NCI-H524 (cell line): ENCODE results near the gene ZDHHC19.
"Not testable (repeated sequence)": the region's sequence is repeated elsewhere in the genome, so short reads cannot be mapped to it uniquely, and the experiment has no call there.

Experiments used
- DNase-seq, 2 experiments: peaks; one replicate each; lab custom pipeline; 2025; lab: John Stamatoyannopoulos, UW

ZDHHC19 gene

DNA sequence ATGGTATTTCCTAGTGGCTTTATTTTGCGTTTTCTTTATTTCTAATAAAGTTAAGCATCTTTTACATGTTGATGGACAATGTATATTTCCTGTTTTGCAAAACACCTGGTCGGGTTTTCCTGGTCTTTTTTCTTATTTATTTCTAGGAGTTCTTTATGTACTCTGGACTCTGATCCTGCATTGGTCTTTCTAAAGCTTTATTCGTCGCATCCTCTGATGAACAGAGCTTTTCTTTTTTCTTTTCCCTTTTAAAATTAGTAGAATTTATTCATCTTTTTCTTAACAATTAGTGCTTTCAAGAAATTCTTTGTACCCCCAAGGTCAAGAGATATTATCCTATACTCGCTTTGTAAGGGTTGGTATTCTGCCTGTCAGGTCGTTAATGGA is 32.2 kb downstream of the ZDHHC19 start:
- DNase-seq, result no peak

DNA sequence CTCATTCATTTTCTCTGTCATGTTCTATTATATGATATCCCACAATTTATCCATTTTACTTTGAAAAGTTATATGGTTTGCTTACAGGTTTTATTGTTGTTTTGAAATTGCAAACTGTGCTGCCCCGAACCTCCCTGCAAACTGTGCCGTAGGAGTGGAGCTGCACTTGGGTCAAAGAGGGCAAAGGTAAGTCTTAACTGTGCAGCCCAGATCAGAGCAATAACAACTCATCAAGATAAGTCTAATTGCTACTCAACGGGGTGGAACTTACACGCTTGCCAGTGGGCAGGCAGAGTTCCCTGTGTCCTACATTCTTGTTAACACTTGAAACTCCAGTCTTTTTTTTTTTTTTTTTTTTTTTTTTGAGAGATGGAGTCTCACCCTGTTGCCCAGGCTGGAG is 33.2 kb downstream of the ZDHHC19 start:
- DNase-seq, result no peak

DNA sequence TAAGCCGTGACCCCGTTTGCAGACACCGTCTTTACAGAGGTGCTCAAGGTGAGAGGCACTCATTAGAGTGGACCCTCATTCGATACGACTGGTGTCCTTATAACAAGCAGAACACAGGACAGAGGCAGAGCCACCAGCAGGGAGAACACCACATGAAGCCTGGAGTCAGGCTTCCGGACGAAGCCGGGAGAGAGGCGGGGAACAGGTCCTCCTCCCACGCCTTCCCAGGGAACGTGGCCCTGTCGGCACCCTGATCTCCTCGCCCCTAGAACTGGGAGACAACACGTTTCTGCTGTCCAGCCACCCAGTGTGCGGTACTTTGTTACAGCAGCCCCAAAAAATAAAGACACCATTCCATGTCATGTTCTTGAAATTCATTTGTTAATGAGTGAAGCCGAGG is 33.6 kb downstream of the ZDHHC19 start:
- no peak for DNase-seq

DNA sequence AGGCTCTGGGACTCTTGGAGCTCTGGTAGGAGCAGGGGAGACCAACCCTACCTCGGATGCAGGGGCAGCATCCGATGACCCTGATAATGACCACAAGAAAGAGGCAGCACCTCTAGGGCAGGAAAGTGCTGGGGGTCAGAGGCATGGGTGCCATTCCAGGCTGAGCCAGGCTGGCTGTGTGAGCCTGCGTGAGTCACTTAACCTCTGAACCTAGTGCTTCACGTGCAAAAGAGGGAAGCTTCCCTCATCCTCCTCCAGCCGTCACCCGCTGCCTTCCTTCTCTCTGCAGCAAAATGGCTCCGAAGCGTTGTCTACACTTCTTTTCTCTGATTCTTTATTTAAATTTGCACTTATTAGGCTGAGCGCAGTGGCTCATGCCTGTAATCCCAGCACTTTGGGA is 35.5 kb downstream of the ZDHHC19 start:
- no peak for DNase-seq

DNA sequence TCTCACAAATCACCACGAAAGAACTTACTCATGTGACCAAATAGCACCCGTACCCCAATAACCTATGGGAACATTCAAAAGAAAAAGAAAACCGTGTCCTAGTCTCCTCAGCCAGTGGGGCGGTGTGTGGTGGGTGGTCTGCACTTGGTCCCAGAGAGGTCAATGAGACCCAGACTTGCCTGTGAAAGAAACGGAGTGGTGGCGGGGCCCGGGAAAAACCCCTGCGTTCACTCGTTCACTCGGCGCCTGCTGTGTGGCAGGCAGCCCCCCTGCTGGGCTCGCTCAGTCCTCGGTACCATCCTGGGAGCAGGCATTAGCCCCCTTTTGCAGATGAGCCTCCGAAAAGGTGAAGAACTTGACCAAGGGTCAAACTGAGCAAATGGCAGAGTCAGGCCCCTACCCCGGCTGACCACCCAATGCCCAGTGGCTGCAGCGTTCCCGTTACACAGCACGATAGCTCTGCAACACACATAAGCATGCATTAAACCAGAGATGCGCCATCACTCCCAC is 36.0 kb downstream of the ZDHHC19 start:
- no peak for DNase-seq

DNA sequence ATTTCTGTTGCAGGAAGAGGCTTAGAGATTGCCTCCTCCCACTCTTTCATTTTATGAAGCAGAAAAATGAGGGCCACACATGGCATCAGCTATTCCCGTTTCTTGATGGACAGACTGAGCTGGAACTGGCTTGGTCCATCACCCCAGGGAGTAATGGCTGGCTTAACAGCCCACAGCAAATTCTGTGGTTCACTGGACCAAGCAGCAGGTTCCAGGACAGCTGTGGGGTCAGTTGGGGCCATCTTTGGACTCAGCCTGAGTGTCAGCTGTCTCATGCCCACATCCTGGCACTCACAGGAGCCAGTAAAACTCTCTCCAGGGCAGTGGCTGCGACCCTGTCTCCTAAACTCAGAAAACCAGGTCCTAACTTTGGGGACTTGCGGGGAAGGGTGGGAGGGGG is 36.5 kb downstream of the ZDHHC19 start:
- no peak for DNase-seq

DNA sequence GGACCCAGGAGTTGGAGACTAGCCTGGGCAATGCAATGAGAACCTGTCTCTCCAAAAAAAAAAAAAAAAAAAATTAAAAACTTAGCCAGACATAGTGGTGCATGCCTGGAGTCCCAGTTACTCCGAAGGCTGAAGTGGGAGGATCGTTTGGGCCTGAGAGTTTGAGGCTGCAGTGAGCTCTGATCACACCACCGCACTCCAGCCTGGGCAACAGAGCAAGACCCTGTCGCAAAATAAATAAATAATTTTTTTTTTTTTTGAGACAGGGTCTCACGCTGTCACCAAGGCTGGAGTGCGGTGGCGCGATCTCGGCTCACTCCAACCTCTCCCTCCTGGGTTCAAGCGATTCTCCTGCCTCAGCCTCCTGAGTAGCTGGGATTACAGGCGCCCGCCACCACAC is 40.9 kb downstream of the ZDHHC19 start:
- DNase-seq, result not testable (repeated sequence)

DNA sequence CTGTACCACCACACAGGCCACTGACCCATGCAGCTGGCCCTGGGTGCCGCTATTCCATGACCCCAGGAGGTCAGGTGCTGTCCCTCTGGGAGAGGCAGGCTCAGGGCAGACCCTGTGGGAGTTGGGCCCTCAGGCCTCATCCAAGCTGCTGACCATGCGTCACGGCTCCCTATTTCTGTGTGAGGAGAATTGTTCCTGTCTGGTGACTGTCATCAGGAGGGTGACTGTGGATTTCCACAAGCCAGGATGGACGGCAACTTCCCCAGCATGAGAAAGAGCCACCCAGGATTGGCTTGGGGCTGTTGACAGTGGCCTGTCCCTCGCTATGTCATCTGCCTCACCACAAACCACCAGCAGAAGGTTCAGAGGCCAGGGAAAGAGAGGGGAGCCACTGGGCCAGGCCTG is 41.4 kb downstream of the ZDHHC19 start:
- no peak for DNase-seq

DNA sequence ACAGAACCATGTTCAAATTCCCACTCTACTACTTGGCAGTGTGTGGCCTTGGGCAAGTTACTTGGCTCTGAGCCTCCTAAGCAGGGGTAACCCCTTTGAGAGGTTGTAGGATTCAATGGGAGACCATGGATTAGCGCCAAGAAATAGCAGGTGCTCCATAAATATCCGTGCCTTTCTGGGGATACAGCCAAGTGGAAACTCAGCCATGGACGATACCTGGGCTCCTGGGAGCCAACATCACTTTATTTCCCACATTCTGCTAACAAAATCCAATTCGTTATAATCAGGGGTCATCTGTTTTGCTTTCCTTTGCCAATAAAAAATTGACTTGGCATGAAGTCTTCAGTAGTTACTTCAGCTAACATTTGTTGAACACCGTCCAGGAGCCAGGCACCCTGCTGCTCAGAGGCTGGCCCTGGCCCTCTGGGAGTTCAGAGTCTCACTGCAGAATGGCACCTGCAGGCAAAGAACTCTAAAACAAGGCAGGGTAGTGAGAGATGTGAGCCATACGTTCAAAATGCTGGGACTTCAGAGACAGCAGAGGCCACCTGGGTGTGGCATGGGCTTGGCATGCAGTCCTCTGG is 42.3 kb downstream of the ZDHHC19 start:
- DNase-seq, result peak in 1 of 2 experiments; percentile 17

DNA sequence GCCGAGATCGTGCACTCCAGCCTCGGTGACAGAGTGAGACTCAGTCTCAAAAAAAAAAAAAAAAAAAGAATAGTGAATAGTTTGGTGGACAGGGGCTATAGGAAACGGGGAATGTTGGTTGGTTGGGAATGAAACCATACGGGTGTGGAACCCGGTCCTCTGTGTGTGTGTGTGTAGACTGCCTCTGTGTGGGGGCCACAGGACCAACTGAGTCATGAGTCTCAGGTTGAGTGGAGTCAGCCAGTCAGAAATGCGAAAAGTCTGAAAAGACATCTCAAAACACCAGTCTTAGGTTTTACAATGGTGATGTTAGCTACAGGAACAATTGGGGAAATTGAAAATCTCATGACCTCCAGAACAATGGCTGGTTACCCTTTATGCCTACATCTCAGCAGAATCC is 44.5 kb downstream of the ZDHHC19 start:
- no peak for DNase-seq

DNA sequence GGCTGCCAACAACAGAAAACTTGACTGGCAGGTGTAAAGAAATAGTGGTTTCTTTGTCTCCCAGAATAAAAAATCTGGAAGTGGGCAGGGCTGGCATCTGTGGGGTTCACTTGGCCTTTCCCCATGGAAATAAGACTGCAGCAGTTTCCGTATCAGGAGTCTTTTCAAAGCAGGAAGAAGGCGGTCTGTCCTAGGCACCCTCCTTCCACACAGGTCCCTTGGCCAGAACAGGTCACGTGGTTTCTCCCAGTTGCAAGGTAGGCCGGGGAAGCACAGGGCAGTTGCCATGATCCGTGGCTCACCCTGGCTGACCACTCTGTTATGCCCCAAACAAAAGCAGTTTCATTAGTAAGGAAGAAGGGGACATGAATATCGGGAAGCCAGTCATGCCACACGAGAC is 45.4 kb downstream of the ZDHHC19 start:
- no peak for DNase-seq

DNA sequence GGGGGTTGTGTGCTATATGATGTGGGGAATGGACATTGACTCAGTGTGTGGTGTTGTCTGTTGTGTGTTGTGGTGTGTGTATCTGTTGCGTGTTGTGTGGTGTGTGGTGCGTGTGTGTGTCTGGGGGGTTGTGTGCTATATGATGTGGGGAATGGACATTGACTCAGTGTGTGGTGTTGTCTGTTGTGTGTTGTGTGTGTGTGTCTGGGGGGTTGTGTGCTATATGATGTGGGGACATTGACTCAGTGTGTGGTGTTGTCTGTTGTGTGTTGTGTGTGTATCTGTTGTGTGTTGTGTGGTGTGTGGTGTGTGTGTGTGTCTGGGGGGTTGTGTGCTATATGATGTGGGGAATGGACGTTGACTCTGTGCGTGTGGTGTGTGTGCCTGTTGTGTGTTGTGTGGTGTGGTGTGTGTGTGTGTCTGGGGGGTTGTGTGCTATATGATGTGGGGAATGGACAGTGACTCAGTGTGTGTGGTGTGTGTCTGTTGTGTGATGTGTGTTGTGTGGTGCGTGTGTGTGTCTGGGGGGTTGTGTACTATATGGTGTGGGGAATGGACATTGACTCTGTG is 46.1 kb downstream of the ZDHHC19 start:
- not testable (repeated sequence) for DNase-seq

DNA sequence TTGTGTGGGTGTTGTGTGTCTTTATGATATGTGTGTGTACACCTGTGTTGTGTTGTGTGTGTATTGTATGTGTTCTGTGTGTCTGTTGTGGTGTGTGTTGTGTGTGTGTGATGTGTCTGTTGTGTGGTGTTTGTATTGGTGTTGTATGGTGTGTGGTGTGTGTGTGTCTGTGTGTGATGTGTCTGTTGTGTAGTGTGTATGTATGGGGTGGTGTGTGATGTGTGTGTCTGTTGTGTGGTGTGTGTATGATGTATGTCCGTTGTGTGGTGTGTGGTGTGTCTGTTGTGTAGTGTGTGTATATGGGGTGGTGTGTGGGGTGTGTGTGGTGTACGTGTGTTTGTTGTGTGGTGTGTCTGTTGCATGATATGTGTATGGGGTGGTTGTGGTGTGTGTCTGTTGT is 46.6 kb downstream of the ZDHHC19 start:
- DNase-seq, result no peak

DNA sequence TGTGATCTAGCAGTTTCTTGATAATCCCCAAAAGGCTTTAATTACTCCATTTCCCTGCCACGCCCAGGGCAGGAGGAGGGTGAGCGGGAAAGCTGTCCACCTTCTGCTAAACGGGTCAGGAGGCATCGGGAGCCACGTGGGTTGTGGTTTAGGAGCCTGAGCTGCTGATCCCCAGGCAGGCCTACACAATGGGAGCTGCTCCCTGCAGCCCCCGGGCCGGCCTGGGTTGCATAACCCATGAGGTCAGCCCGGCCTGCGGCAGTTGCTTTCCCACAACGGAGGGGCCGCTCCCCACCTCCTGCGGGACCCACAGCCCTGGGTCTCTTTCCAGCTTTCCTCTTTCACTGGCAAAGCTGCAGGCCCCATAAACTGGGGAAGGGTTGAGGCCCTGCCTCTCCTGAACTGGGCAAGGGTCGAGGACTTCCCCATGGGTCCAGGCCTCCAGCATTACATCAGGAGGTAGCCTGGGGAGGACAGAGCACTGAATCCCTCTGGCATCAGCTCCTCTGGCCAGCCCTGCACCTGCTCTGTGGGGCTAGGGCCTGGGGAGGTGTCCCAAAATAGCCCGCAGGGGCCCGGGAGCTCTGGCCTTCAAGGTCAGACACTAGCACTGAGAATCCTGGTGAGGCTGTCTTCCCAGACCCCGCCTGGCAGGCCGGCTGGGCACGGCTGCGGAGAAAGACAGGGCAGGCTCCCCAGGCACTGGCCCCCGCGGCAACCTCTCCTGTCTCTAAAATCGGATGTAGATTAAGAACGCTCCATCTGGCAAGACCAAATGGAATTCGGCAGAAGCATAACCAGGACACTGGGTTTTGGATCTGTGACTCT is 47.3 kb downstream of the ZDHHC19 start:
- peak; percentile 57 to 86 for DNase-seq

DNA sequence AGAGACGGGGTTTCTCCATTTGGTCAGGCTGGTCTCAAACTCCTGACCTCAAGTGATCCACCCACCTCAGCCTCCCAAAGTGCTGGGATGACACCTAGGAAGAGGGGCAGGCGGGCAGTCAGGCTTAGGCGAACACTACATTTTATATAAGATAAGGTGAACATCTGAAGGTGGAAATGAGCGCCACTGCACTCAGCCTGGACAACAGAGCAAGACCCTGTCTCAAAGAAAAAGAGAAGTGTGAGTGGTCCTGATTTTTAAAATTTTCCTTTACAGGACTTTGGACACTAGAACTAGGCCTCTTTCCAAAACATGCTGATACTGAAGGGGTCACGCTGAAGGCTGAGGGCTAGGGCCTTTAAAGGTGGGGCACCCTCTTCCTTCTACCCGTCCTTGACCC is 48.0 kb downstream of the ZDHHC19 start:
- DNase-seq, result no peak

DNA sequence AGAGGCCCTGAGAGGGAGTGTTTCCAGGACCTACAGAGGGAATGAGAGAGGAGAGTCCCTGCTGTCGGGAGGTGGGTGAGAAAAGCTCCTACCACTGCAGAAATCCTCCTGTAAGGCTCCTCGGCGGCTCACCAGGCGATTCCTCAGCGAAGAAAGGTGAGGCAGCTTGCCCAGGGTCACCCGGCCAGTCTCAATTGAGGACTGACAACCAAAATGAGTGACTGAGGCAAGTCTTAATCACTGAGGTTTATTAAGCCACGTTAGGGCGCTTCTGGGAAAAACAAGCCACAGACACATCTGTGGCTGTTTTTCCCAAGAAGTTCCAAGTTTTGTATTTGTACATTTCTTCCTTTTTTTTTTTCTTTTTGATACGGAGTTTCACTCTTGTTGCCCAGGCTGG is 48.5 kb downstream of the ZDHHC19 start:
- DNase-seq, result no peak

DNA sequence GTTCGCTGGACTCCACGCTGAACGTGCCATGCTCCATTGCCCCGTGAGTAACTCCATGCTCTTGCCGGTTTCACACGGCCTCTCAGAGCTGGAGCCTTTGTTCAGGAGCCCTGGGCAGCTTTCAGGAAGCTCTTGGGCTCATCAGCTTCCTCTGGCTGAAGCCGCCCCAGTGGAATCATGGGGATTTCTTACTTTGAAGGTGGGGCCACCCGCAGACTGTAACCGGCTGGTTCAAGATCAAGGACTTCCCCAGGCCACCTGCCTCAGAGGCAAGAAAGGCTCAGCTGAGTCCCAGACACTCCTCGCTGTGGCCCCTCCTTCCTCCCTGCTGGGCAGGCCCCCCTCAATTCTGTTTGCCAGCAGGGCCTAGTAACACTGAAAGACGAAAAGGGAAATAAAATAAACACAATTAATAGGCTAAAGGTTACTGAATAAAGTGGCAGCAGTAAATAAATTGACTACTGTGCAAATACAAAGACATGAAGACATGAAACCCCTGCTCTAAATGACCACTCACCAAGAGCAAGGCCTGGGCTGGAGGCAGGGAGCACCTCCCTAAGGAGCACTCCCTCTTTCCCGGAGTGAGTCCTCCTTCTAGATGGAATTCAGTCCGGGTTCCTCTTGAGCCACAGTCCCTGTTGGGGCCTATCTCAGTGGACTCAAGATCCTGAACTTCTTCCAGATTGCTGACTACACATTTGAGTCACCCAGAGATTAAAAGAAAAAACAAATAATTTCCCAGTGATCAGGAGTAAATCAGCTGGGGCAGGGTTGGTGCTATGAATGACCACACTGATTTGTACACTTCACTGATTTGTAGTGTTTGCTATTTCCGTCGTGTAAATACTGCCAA is 51.0 kb downstream of the ZDHHC19 start:
- peak; percentile 15 to 67 for DNase-seq

DNA sequence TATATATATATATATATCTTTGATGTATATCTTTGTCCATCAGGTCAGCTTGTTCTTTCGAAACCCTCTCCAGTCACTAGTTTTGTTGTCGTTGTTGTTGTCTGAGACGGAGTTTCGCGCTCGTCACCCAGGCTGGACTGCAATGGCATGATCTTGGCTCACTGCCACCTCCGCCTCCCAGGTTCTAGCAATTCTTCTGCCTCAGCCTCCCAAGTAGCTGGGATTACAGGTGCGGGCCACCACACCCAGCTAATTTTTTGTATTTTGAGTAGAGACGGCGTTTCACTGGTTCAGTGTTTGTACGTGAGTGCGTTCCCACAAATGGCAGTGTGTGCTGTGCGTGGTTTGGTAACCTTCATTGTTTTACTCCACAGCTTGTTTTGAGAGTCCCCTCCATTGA is 51.7 kb downstream of the ZDHHC19 start:
- DNase-seq, result no peak

DNA sequence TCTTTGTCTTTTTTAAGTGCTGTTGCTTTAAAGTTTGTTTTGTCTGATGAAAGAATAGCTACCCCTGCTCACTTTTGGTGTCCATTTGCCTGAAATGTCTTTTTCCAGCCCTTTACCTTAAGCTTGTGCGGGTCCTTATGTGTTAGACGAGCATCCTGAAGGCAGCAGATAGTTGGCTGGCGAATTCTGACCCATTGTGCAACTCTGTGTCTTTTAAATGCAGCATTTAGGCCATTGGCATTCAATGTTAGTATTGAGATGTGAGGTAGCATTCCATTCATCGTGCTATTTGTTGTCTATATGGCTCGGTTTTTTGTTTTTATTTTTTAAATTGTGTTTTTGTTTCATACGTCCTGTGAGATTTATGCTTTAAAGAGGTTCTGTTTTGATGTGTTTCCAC is 55.0 kb downstream of the ZDHHC19 start:
- no peak for DNase-seq

DNA sequence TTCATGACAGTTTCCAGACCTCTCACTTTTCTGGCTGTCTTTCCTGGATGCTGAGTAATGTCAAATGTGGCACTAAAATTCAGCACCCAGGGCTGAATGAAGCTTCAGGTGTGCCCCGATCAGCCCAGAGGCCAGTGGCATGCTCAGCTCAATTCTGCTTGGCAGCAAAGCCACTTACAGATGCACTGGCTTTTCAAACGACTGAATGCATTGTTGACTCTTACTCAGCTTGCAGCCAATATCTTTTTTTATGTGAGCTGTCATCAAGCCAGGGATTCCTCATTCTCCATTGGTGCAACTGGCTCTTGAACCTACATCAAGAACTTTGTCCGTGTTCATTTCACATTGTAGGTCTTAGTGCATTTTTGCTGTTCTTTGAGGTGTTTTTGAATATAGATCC is 60.7 kb downstream of the ZDHHC19 start:
- no peak for DNase-seq

DNA sequence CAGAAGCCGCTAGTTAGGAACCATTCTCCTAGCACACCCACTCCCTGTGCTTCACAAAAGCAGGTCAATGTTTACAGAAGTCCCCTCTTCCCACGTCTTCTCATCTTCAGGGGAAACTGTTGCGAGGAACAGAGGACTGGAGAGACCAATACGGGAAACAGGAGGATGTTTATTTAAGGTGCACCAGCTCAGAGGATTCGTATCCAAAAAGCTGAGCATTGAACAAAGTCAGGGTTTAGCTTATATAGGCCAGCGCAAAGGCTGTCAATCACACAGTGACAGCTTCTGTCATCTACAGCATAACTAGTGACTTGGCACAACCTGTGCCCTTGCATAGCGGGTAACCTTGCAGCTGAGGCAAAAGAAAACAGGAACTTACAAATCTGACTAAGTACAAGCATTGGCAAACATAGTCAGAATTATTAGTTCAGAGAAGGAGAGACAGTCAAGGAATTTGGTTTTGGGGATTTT is 61.3 kb downstream of the ZDHHC19 start:
- no peak for DNase-seq

DNA sequence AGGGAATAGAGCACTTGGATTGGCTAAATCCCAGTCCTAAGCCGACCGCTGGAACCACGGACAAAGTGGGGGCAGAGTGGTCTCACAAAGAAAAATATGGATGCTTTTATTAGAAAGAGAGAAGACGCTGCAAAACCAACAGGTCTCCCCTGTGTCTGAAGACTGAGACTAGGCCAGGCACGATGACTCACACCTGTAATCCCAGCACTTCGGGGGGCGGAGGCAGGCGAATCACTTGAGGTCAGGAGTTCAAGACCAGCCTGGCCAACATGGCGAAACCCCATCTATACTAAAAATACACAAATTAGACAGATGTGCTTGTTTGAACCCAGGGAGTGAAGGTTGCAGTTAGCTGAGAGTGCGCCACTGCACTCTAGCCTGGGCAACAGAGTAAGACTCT is 61.8 kb downstream of the ZDHHC19 start:
- no peak for DNase-seq
